ENCODE data around the gene DLGAP4. TPM values are rescaled to one million over a fixed set of nuclear protein-coding genes. Genes with fewer than 3 reads are reported as not detected.
A peak's percentile ranks its signal among the peaks of the same experiment; 100 is the strongest.

DLGAP4 gene
- total and polyA plus RNA-seq, 10 of the 15 experiments (the other 5 are each of a cell fraction or from before 2014, with no cell fraction given), result 0.42 to 43.3 (median 19.0) TPM

DNA sequence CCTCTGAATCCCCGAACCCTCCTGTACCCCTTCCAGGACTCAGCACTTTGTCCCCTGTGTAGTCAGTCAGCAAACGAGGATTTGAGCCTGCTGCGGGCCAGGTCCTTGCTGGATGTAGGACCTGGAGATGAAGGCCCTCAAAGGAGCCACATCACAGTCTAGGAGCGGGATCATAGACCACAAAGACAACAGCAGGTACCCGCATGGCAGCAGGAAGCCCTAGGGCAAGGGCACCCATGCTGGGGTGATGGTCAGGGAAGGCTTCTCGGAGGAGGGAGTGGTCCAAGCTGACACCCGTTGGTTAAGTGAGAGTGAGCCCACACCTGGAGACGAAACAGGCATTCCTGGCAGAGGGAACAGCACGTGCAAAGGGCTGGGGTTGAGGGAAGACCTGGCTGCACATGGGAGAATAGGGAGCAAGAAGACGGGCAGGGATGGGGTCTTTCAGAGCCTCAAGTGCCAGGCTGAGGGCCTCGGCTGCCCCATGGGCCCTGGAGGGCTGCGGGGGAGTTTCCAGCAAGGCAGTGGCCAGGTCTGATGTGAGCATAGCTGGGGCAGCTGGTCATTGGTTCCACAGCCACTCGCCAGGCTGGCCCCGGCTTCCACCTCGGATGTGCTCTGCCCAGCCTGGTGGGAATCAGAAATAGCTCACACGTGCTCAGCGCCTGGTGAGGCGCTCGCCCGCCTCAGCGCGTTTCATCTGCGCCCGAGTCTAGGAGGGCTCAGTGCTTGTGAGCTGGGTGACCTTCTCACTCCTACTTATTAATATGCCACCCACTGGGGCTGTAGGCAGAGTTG, 15.0 kb downstream of the DLGAP4 start:
- H3K27ac ChIP-seq (ENCODE audit: control insufficient read depth, insufficient read depth), result no peak overlapping the region
- H3K36me3 ChIP-seq (ENCODE audit: control insufficient read depth in 2 of 2, insufficient read depth in 2 of 2, low read length in 1 of 2), result no peaks in the 10 kb centered on the region
- FAIRE-seq (no peak), ATAC-seq (no peak), DNase-seq (ENCODE audit: low read depth, low spot score) (no peak)
- H3K9ac ChIP-seq (ENCODE audit: control insufficient read depth, insufficient read depth, low read length), result no peak overlapping the region
- H3K79me2 ChIP-seq (ENCODE audit: control insufficient read depth, insufficient read depth, low read length), result no peaks in the 10 kb centered on the region
- ChIA-PET POLR2A (no interaction called here), SMC1A (ENCODE audit: uncharacterized antibody, unreplicated experiment) (no interaction called here), RAD21 (ENCODE audit: unreplicated experiment) (no interaction called here), CTCF (no interaction called here)
- WGBS (ENCODE audit: insufficient coverage, insufficient replicate concordance, low lambda C conversion rate, missing lambda C conversion rate), result 45% methylated on average over 24 of the region's 24 CpGs
- peaks cover 4% of the 10 kb centered on the region; the same call in 1 of the 2 replicates for H3K4me1 ChIP-seq (ENCODE audit: control insufficient read depth, insufficient read depth, low read length)
- intact Hi-C loops (cut with micrococcal nuclease; ENCODE audit: unreplicated experiment), result no loop called here
- H3K27me3 ChIP-seq (replicated peaks in 1 of 2; ENCODE audit: control insufficient read depth in 2 of 2, insufficient read depth in 2 of 2, low read length in 1 of 2), result peaks cover 2 to 3% of the 10 kb centered on the region in 2 experiments; a peak in 3 of 4 replicates
- no peaks in the 10 kb centered on the region for H3K9me3 ChIP-seq (replicated peaks; ENCODE audit: control insufficient read depth, insufficient read depth, low read length)
- in situ Hi-C loops (cut with MboI), result no loop called here
- TF ChIP-seq FOXK2 (IDR thresholded peaks at IDR 0.05), result peak; percentile 26; the same call in 1 of the 2 replicates
- no peak for TF ChIP-seq SMAD5 (IDR thresholded peaks at IDR 0.05; ENCODE audit: low read depth)
- no peaks in the 10 kb centered on the region for H4K20me1 ChIP-seq (ENCODE audit: control insufficient read depth, insufficient read depth)
- BruUV-seq (replicated peaks), result no TSS peak
- H2AFZ ChIP-seq (ENCODE audit: control insufficient read depth, low read depth, low read length), result no peak overlapping the region
- H3K4me3 ChIP-seq, result no peak overlapping the region
- no peak overlapping the region for H3K4me2 ChIP-seq (ENCODE audit: control insufficient read depth, insufficient read depth)

GRCh38 chr20:36322131-36322530, 16.0 kb downstream of the DLGAP4 start:
- intact Hi-C loops (cut with micrococcal nuclease; ENCODE audit: unreplicated experiment) (no loop called here), in situ Hi-C loops (cut with MboI) (no loop called here)
- SMC1A ChIA-PET (ENCODE audit: uncharacterized antibody, unreplicated experiment), result no interaction called here
- peaks cover 4% of the 10 kb centered on the region; the same call in 1 of the 2 replicates for H3K4me1 ChIP-seq (ENCODE audit: control insufficient read depth, insufficient read depth, low read length)
- H3K9me3 ChIP-seq (replicated peaks; ENCODE audit: control insufficient read depth, insufficient read depth, low read length), result no peaks in the 10 kb centered on the region; the same call in 2 of the 3 replicates
- DNase-seq (ENCODE audit: low read depth, low spot score) (no peak), FAIRE-seq (no peak), ATAC-seq (no peak)
- no peak overlapping the region for H3K4me2 ChIP-seq (ENCODE audit: control insufficient read depth, insufficient read depth)
- no peak overlapping the region for H2AFZ ChIP-seq (ENCODE audit: control insufficient read depth, low read depth, low read length)
- no peak overlapping the region for H3K4me3 ChIP-seq
- H3K27ac ChIP-seq (ENCODE audit: control insufficient read depth, insufficient read depth), result no peak overlapping the region
- H4K20me1 ChIP-seq (ENCODE audit: control insufficient read depth, insufficient read depth), result no peaks in the 10 kb centered on the region
- CTCF ChIA-PET, result no interaction called here
- no peak for TF ChIP-seq BMI1 (IDR thresholded peaks at IDR 0.05; ENCODE audit: borderline replicate concordance)
- peak; percentile 15; the same call in 1 of the 3 replicates for TF ChIP-seq POU2F2 (IDR thresholded peaks at IDR 0.05; ENCODE audit: borderline replicate concordance, low read depth, low read length)
- no peak for TF ChIP-seq CBX3 (IDR thresholded peaks at IDR 0.05; ENCODE audit: borderline replicate concordance, low read depth)
- TF ChIP-seq REST (IDR thresholded peaks at IDR 0.05; ENCODE audit: low read depth, low read length), result no peak
- H3K36me3 ChIP-seq (ENCODE audit: control insufficient read depth in 2 of 2, insufficient read depth in 2 of 2, low read length in 1 of 2), result no peaks in the 10 kb centered on the region
- RAD21 ChIA-PET (ENCODE audit: unreplicated experiment), result no interaction called here
- 2% methylated on average over 5 of the region's 5 CpGs for WGBS (ENCODE audit: insufficient coverage, insufficient replicate concordance, low lambda C conversion rate, missing lambda C conversion rate)
- peaks cover 2 to 3% of the 10 kb centered on the region in 2 experiments; a peak in 3 of 4 replicates for H3K27me3 ChIP-seq (replicated peaks in 1 of 2; ENCODE audit: control insufficient read depth in 2 of 2, insufficient read depth in 2 of 2, low read length in 1 of 2)
- BruUV-seq (replicated peaks), result no TSS peak
- no peaks in the 10 kb centered on the region for H3K79me2 ChIP-seq (ENCODE audit: control insufficient read depth, insufficient read depth, low read length)
- POLR2A ChIA-PET, result no interaction called here
- H3K9ac ChIP-seq (ENCODE audit: control insufficient read depth, insufficient read depth, low read length), result no peak overlapping the region

Data from GM12878 (cell line).